RWPE1 (cell line): Measurements from ENCODE around the gene VWA5B2.
"Not testable (repeated sequence)": the region's sequence is repeated elsewhere in the genome, so short reads cannot be mapped to it uniquely, and the experiment has no call there.

ENCODE experiments used
- CTCF ChIA-PET: fragments of 350-600 bp; sonication (Branson Sonifier 250); formaldehyde crosslinking; extraction: SDS; loops from one replicate; lab custom pipeline; 2021; lab: Yijun Ruan, JAX
- POLR2A ChIA-PET: fragments of 400-600 bp; formaldehyde crosslinking; extraction: SDS; loops from one replicate; lab custom pipeline; 2020; ENCODE audit warnings: antibody characterized with exemption; ENCODE audit not compliant: low non-redundant PET; lab: Yijun Ruan, JAX
- DNase-seq: peaks from one replicate; pipeline ENCODE4 v3.0.0; 2012; ENCODE audit warnings: low spot score
- H3K27ac ChIP-seq: fragments of 450-650 bp; 2 replicates; pipeline ENCODE4 v1.5.1; 2017
- TF ChIP-seq, protein P1 (sequence below): fragments of 450-650 bp; conservative IDR thresholded peaks from 2 replicates; pipeline ENCODE4 v1.5.1; 2017; ENCODE audit warnings: low read depth, mild to moderate bottlenecking

VWA5B2 gene

DNA sequence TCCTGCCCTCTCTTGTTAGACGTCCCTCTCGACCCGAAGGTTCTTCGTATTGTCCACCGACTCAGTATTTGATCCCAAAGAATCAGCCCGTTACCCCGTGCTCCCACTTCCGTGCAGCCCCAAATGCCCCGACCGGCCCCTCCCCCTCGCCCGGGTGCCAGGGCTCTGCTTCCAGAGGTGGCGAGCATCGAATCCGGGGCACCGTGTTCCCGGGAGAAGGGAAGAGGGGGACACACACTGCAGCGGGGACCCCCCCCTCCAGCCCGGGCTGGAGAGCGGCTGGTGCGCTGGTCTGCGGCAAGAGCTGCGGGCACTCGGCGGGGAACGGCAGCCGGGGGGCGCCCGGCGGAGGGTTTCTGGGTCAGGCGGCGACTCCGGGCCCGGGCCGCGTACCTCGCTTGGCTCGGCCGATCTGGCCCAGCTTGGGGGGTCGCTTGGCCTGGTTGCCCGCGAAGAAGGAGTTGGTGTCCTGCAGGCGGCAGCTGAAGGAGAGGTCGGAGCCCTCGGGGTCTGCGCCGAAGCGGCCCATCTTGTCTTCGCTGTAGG is 31.4 kb downstream of the VWA5B2 start:
- TF ChIP-seq, protein P1, sequence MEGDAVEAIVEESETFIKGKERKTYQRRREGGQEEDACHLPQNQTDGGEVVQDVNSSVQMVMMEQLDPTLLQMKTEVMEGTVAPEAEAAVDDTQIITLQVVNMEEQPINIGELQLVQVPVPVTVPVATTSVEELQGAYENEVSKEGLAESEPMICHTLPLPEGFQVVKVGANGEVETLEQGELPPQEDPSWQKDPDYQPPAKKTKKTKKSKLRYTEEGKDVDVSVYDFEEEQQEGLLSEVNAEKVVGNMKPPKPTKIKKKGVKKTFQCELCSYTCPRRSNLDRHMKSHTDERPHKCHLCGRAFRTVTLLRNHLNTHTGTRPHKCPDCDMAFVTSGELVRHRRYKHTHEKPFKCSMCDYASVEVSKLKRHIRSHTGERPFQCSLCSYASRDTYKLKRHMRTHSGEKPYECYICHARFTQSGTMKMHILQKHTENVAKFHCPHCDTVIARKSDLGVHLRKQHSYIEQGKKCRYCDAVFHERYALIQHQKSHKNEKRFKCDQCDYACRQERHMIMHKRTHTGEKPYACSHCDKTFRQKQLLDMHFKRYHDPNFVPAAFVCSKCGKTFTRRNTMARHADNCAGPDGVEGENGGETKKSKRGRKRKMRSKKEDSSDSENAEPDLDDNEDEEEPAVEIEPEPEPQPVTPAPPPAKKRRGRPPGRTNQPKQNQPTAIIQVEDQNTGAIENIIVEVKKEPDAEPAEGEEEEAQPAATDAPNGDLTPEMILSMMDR = no peak
- CTCF ChIA-PET = interaction anchor here (0.6 to 2.0 kb wide), 6 partner anchors 11 to 245 kb away, joined by 3 to 11 read pairs (median 4); partner anchors contain the start of gene EEF1AKMT4
- no peak for DNase-seq
- peak overlapping the region; percentile 48 for H3K27ac ChIP-seq
- POLR2A ChIA-PET = interaction anchor here (0.7 kb wide), 1 partner anchor 22 kb away, joined by 3 read pairs; no protein-coding TSS in a partner anchor

DNA sequence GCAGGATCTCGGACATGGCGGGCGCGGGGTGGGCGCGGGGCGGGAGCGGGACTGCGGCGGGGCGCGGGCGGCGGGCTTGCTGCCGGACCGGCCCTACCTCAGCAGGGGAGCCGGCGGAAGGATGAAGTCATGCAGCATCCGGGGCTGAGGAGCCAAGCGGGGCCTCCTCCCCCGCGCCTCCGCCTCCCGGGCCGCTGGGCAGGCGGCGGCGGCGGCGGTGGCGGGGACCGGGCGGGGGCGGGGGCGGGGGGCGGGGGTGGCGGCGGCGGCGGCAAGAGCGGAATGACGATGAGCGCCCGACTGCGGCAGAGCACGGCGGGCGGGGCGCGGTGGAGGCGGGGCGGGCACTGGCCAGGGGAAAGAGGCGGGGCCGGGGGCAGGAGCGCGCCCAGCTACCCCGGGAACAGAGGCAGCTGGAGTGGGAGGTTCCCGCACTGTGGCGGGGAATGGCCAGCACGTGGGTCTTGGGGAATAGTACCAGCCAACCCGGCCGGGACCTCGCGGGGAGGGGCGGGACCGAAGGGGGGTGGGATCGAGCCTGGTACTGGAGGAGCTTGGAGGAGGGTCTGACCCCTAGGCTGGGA is 32.0 kb downstream of the VWA5B2 start, which contains the start of gene CAMK2N2:
Gene CAMK2N2 (minus strand): TSS at position 284 of the 584 bp plus-strand sequence. CDS start 268 bp downstream, at position 16.
- CTCF ChIA-PET = interaction anchor here (1.1 to 2.0 kb wide), 4 partner anchors 12 to 27 kb away, joined by 3 to 11 read pairs (median 4); partner anchors contain the start of gene EEF1AKMT4
- POLR2A ChIA-PET = interaction anchor here (0.7 kb wide), 1 partner anchor 23 kb away, joined by 3 read pairs; no protein-coding TSS in a partner anchor
- DNase-seq = peak; percentile 72

DNA sequence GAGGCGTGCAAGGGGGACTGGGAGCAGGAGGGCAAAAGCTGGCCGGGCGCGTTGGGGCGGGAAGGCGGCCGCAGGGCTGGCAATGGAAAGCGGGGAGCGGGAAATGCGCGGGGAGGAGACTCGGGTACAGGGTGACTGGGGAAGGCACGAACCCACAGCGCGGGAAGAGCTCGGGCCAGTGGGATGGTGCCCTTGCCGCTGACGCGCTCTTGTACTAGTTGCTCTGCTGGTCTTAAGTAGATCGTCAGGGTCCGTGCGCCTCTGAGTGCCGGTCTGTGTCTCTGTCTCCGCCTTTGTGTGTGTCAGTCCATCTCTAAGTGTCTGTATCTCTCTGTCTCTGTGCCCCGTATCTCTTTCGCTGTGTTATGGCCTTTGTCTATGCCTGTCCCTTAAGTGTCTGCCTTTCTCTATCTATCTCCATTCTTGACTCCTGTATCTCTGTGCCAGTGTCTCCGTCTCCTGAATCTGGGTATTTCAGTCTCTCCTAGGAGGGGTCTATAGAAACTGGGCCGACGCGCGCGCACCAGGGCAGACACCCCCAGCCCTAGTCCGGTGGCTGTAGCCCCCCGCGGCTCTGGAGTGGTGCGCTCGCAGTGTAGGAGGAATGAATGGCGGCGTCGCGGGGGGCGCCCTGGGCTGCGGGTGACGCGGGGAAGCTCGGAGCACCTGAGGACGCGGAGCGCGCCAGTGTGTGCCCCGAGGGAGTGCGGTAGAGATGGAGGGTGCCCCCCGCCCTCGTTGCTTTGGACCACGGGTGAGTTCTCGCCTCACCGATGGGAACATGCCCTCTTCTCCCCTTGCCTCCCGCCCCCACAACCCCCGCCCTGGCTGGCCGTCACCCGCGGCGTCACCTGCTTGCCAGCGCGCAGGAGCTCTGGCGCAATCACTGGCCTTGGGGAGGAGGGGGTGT is 32.7 kb downstream of the VWA5B2 start:
- TF ChIP-seq, protein P1 = no peak
- H3K27ac ChIP-seq = peak overlapping the region; percentile 48
- no peak for DNase-seq
- ChIA-PET CTCF (interaction anchor here (1.0 to 1.4 kb wide), 3 partner anchors 12 to 27 kb away, joined by 3 to 4 read pairs (median 4); no protein-coding TSS in a partner anchor), POLR2A (no interaction called here)

More for the DNA sequence above, 32.0 kb downstream of the VWA5B2 start, which contains the start of gene CAMK2N2:
- TF ChIP-seq, protein P1 = no peak
- H3K27ac ChIP-seq = peak within 1 kb of the TSS; percentile 48

DNA sequence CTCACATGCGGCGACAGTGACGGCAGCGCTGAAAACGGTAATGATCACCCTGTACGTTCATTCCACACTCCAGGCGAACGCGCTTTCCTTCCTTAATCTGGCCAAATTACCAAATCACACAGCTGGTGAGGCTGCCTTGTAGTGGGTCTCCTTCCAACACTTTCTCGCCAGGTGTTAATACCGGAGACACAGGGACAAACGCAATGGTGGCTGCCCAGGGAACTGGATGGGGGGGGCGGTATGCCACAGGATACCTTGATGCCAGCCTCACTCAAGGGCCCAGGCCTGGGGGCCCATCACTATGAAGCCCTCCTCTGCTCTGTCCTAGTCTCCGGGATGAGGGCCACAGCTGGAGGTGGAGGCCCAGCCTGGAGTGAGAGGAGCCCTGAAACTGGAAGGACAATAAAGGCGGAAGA is 33.4 kb downstream of the VWA5B2 start:
- ChIA-PET CTCF (interaction anchor here (1.0 kb wide), 1 partner anchor 13 kb away, joined by 4 read pairs; no protein-coding TSS in a partner anchor), POLR2A (no interaction called here)
- TF ChIP-seq, protein P1 = no peak
- H3K27ac ChIP-seq = no peak overlapping the region; the same call in 1 of the 2 replicates
- DNase-seq = no peak

DNA sequence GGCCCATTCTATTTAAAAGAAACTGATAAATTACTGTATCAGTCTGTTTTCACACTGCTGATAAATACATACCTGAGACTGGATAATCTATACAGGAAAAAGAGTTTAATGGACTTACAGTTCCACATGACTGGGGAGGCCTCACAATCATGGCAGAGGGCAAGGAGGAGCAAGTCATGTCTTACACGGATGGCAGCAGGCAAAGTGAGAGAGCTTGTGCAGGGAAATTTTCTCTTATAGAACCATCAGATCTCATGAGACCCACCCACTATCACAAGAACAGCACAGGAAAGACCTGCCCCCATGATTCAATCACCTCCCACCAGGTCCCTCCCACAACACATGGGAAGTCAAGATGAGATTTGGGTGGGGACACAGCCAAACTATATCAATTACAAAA is 37.9 kb downstream of the VWA5B2 start:
- POLR2A ChIA-PET, CTCF ChIA-PET, H3K27ac ChIP-seq, DNase-seq: not testable (repeated sequence)

DNA sequence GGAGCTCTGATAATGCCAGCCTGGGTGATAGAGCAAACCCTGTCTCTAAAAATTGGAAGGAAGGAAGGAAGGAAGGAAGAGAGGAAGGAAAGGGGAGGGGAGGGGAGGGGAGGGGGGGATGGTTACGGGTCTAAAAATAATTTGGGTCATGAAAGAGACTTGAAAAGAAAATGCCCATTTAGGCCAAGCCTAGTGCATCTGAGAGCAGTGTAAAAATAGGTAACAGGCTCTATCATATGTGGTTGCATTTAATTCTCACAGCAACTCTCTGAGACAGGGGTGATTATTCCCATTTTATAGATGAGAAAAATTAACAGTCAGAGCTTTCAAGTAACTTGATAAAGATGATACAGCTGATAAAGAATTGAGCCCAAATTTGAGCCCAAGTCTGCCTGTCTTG is 42.9 kb downstream of the VWA5B2 start:
- CTCF ChIA-PET = no interaction called here
- TF ChIP-seq, protein P1 = no peak
- DNase-seq = no peak
- POLR2A ChIA-PET = no interaction called here
- no peak overlapping the region for H3K27ac ChIP-seq
